K562 (cell line): ENCODE measurements around the gene RACGAP1. TPM values are rescaled to one million over a fixed set of nuclear protein-coding genes. Genes with fewer than 3 reads are reported as not detected.
A peak's percentile ranks its signal among the peaks of the same experiment; 100 is the strongest.

Experiments
- ATAC-seq: fragments of 200-7000 bp; cut with Tn5 transposase; 3 replicates; pipeline ENCODE4 v1.9.1; 2020; ENCODE audit warnings: moderate library complexity
- BruUV-seq: library from RNA; stranded (reverse); fragments of 400-500 nt; replicated peaks from 2 replicates; lab custom pipeline; 2021; lab: Mats Ljungman, UMichigan
- CTCF ChIA-PET: fragments of 300-600 bp; formaldehyde crosslinking; extraction: SDS; loops from one replicate; lab custom pipeline; 2021; ENCODE audit warnings: low intra/inter-chr PET ratio; lab: Yijun Ruan, JAX
- POLR2A ChIA-PET: fragments of 300-600, 350-650 bp; sonication (Branson Sonifier 250); formaldehyde crosslinking; extraction: SDS; loops from one replicate; lab custom pipeline; 2021; ENCODE audit warnings: antibody characterized with exemption, inconsistent platforms; lab: Yijun Ruan, JAX
- DNase-seq, 4 experiments: peaks; one replicate each; pipeline versions ENCODE4 v3.0.0 to v3.0.0-alpha.2; 2011 to 2018; ENCODE audit warnings: low spot score in 3 of 4, mixed read lengths in 3 of 4; ENCODE audit errors: extremely low read depth in 1 of 4
- FAIRE-seq: peaks from 2 replicates; lab custom pipeline; 2011; peaks lifted over from hg19 to GRCh38; lab: Jason Lieb, UNC
- H2AFZ ChIP-seq: 2 replicates; pipeline ENCODE4 v1.6.0; 2011; ENCODE audit warnings: low read depth, low read length, control low read depth, inconsistent platforms
- H3K27ac ChIP-seq: fragments of 200-600 bp; 3 replicates; pipeline ENCODE4 v1.8.0; 2011; ENCODE audit warnings: low read depth, mild to moderate bottlenecking, control low read depth, inconsistent platforms, low read length, moderate library complexity, mixed read lengths; ENCODE audit errors: extremely low read depth
- H3K27me3 ChIP-seq, 2 experiments: fragments of 300-600 bp in 1 of 2; 2 replicates in 1 of 2; 3 replicates in 1 of 2; pipeline versions ENCODE4 v1.6.0 to v1.8.0; 2011; ENCODE audit warnings: inconsistent platforms in 2 of 2, low read length in 2 of 2, mild to moderate bottlenecking in 1 of 2, mixed read lengths in 1 of 2, moderate library complexity in 1 of 2; ENCODE audit not compliant: control insufficient read depth in 2 of 2, insufficient read depth in 2 of 2
- H3K36me3 ChIP-seq: fragments of 300-600 bp; 3 replicates; pipeline ENCODE4 v1.8.0; 2011; ENCODE audit warnings: mild to moderate bottlenecking, low read length, inconsistent platforms; ENCODE audit not compliant: control insufficient read depth, insufficient read depth
- H3K4me1 ChIP-seq, 2 experiments: fragments of 200-600 bp in 1 of 2; replicated peaks in 1 of 2; 2 replicates in 1 of 2; 3 replicates in 1 of 2; pipeline versions ENCODE4 v1.5.1 to v1.8.0; 2011; ENCODE audit warnings: inconsistent platforms in 2 of 2, low read length in 2 of 2, mild to moderate bottlenecking in 1 of 2, mixed read lengths in 1 of 2, moderate library complexity in 1 of 2; ENCODE audit not compliant: control insufficient read depth in 2 of 2, insufficient read depth in 2 of 2
- H3K4me2 ChIP-seq: 2 replicates; pipeline ENCODE4 v1.6.1; 2011; ENCODE audit warnings: low read length, control low read depth, inconsistent platforms, mixed read lengths; ENCODE audit not compliant: insufficient read depth
- H3K4me3 ChIP-seq: fragments of 200-600 bp; sonication (generic), shearing (Covaris generic); 2 replicates; pipeline ENCODE4 v1.5.1; 2016; ENCODE audit warnings: control low read depth, inconsistent platforms
- H3K79me2 ChIP-seq: fragments of 200-600 bp; 3 replicates; pipeline ENCODE4 v1.8.0; 2011; ENCODE audit warnings: low read length, inconsistent platforms; ENCODE audit not compliant: control insufficient read depth, insufficient read depth
- H3K9ac ChIP-seq, 2 experiments: 2 replicates each; pipeline versions ENCODE4 v1.6.0 to v1.6.1; 2011; ENCODE audit warnings: low read depth in 2 of 2, low read length in 2 of 2, control low read depth in 1 of 2, inconsistent platforms in 1 of 2, mild to moderate bottlenecking in 1 of 2, mixed read lengths in 1 of 2; ENCODE audit not compliant: insufficient read depth in 1 of 2
- H3K9me1 ChIP-seq: one replicate; pipeline ENCODE4 v1.6.0; 2011; ENCODE audit warnings: inconsistent platforms, mild to moderate bottlenecking, low read length, moderate library complexity; ENCODE audit not compliant: control insufficient read depth, insufficient read depth
- H3K9me3 ChIP-seq: replicated peaks from 2 replicates; pipeline ENCODE4 v1.5.1; 2011; ENCODE audit warnings: low read depth, low read length, inconsistent platforms; ENCODE audit not compliant: control insufficient read depth, insufficient read depth
- H4K20me1 ChIP-seq: replicated peaks from 2 replicates; pipeline ENCODE4 v1.6.1; 2011; ENCODE audit warnings: low read length, inconsistent platforms, mixed read lengths; ENCODE audit not compliant: control insufficient read depth, insufficient read depth
- BRF1 ChIP-seq: IDR thresholded peaks from 3 replicates; pipeline ENCODE4 v1.6.1; 2011; ENCODE audit warnings: borderline replicate concordance, mild to moderate bottlenecking; ENCODE audit not compliant: insufficient read length; ENCODE audit errors: extremely low read depth
- DPF2 ChIP-seq: fragments of 450-650 bp; IDR thresholded peaks from 2 replicates; pipeline ENCODE4 v1.6.1; 2016
- FOXA3 ChIP-seq, 2 experiments: fragments of 450-650 bp in 1 of 2; sonication (generic) in 1 of 2; formaldehyde crosslinking; IDR thresholded peaks in 1 of 2; conservative IDR thresholded peaks in 1 of 2; 2 replicates each; pipeline versions ENCODE4 v1.4.0 to v1.8.0; 2020 to 2022; ENCODE audit warnings: mild to moderate bottlenecking in 2 of 2, missing genetic modification reagents in 1 of 2
- GATAD2A ChIP-seq: fragments of 450-650 bp; IDR thresholded peaks from 2 replicates; pipeline ENCODE4 v1.6.1; 2017
- KLF6 ChIP-seq: fragments of 250-450 bp; sonication (Bioruptor Pico); IDR thresholded peaks from 2 replicates; pipeline ENCODE4 v1.4.0; 2020; ENCODE audit warnings: mild to moderate bottlenecking, moderate library complexity, borderline replicate concordance
- MLX ChIP-seq, 2 experiments: fragments of 450-650 bp in 1 of 2; sonication (generic) in 1 of 2; formaldehyde crosslinking; conservative IDR thresholded peaks; 2 replicates each; pipeline versions ENCODE4 v1.4.0 to v1.8.1; 2020 to 2022; ENCODE audit warnings: mild to moderate bottlenecking in 1 of 2, missing genetic modification reagents in 1 of 2
- TGIF2 ChIP-seq: sonication (generic); formaldehyde crosslinking; IDR thresholded peaks from 2 replicates; pipeline ENCODE4 v1.8.1; 2022; ENCODE audit warnings: mild to moderate bottlenecking, missing genetic modification reagents, moderate library complexity
- YY1 ChIP-seq, 3 experiments: IDR thresholded peaks; 2 replicates each; pipeline ENCODE4 v1.6.1; 2011; ENCODE audit warnings: low read length in 2 of 3, mild to moderate bottlenecking in 2 of 3, moderate library complexity in 2 of 3, borderline replicate concordance in 1 of 3, control low read depth in 1 of 3, low read depth in 1 of 3; ENCODE audit not compliant: insufficient read depth in 3 of 3, insufficient replicate concordance in 2 of 3, control insufficient read depth in 1 of 3, insufficient read length in 1 of 3; ENCODE audit errors: extremely low read depth in 1 of 3
- ZBTB11 ChIP-seq, 3 experiments: fragments of 200-800 bp in 1 of 3; fragments of 250-450 bp in 1 of 3; fragments of 450-650 bp in 1 of 3; sonication (Bioruptor Pico) in 1 of 3; sonication (Bioruptor generic) in 1 of 3; formaldehyde crosslinking in 1 of 3; IDR thresholded peaks; 2 replicates each; pipeline versions ENCODE4 v1.6.1 to v1.8.0; 2016 to 2022; ENCODE audit warnings: mild to moderate bottlenecking in 2 of 3, missing genetic modification characterization in 2 of 3, missing compliant biosample characterization in 1 of 3, moderate library complexity in 1 of 3
- ZNF707 ChIP-seq: fragments of 250-450 bp; sonication (Bioruptor Pico); conservative IDR thresholded peaks from 2 replicates; pipeline ENCODE4 v1.8.0; 2022; ENCODE audit warnings: inconsistent platforms, mild to moderate bottlenecking, moderate library complexity
- ZNF76 ChIP-seq: fragments of 250-450 bp; sonication (Bioruptor Pico); IDR thresholded peaks from 2 replicates; pipeline ENCODE4 v1.4.0; 2020; ENCODE audit warnings: mild to moderate bottlenecking, moderate library complexity, borderline replicate concordance
- WGBS: fragments of 100-300 bp; shearing (Covaris generic); methylation state at CpG from one replicate; pipeline ENCODE4 v1.1.6; 2016; ENCODE audit warnings: low coverage, mixed read lengths; ENCODE audit not compliant: insufficient coverage; ENCODE audit errors: missing lambda C conversion rate; 5-methylcytosine and 5-hydroxymethylcytosine counted together
- in situ Hi-C: fragments of 300-500 bp; cut with MboI; formaldehyde crosslinking; loops from 4 replicates; pipeline ENCODE4 v1.15.0; 2018; ENCODE audit warnings: inconsistent platforms, mixed read lengths
- intact Hi-C: fragments of 100-400 bp; cut with micrococcal nuclease; formaldehyde crosslinking; loops from 2 replicates; pipeline ENCODE4 v1.14.2; 2022
- polyA plus RNA-seq, 8 experiments: library from polyadenylated mRNA; depleted of rRNA in 4 of 8; stranded (reverse) in 5 of 8; unstranded in 3 of 8; fragments of >200 nt; fragmentation: Nextera tagmentation in 2 of 8; fragmentation: Illumina TruSeq in 1 of 8; extraction: Ambion mirVana in 2 of 8; extraction: Trizol in 1 of 8; gene quantifications; 2 replicates each; pipeline versions ENCODE4 v1.2.1 to v1.2.3, GENCODE V29; 2011 to 2014; ENCODE audit warnings: inconsistent platforms in 1 of 8, missing spikeins in 1 of 8
- total RNA-seq, 7 experiments: library from RNA; depleted of rRNA in 6 of 7; stranded (reverse); fragments of >200 nt in 6 of 7; fragmentation: Illumina TruSeq in 2 of 7; extraction: Trizol in 2 of 7; gene quantifications; 2 replicates each; pipeline versions ENCODE4 v1.2.1 to v1.2.3, GENCODE V29; 2011 to 2021; ENCODE audit warnings: low replicate concordance in 1 of 7
- TF ChIP-seq, protein P1 (sequence below): fragments of 250-450 bp; sonication (Bioruptor Pico); IDR thresholded peaks from 2 replicates; pipeline ENCODE4 v1.8.0; 2021; ENCODE audit warnings: moderate library complexity, mild to moderate bottlenecking, inconsistent platforms
- TF ChIP-seq, protein P2 (sequence below): fragments of 450-650 bp; formaldehyde crosslinking; IDR thresholded peaks from 2 replicates; pipeline ENCODE4 v1.4.0; 2020; ENCODE audit warnings: mild to moderate bottlenecking, moderate library complexity

Gene RACGAP1
- total and polyA plus RNA-seq, 9 of the 15 experiments (the other 6 are each of a cell fraction or from before 2014, with no cell fraction given) = 56.4 to 92.9 (median 71.8) TPM

DNA sequence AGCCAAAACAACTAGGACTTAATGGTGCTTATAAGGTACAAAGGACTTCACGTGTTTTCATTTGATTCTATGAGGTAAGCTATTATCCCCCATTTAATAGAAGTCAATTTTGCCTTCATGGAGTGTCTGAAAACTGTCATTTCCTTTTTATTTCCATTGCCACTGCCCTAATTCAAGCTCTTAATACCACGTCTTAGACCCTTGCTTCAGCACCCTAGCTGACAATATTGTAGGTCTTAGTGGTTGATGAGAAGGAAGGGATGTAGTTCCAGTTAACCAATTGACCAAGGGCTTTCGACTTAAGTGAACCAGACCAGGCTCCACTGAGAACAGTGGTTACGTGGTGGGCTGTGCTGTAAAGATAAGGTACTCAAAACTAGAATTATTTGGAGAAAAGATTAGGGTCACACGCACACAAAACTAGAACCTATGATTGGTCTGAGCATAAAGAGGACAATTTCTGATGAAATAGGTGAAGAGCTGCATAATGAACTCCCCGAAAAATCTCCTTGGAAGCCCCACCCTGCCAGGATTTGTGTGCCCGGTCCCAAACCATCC is 22.5 kb upstream of the RACGAP1 start:
- DNase-seq = peak in 3 of 4 experiments; percentile 37 to 78 (median 63)
- FAIRE-seq = peak; percentile 88
- Histone ChIP-seq H3K36me3 (no peaks in the 10 kb centered on the region), H3K4me3 (no peak overlapping the region), H3K4me2 (peak overlapping the region; percentile 45; the same call in 1 of the 2 replicates), H3K9ac (no peak overlapping the region), H3K27me3 (peaks cover 3 to 16% of the 10 kb centered on the region in 2 experiments; a peak in 2 of 5 replicates), H3K9me3 (no peaks in the 10 kb centered on the region), H3K27ac (no peak overlapping the region), H3K4me1 (peaks cover 30 to 39% of the 10 kb centered on the region in 2 experiments), H3K9me1 (no peaks in the 10 kb centered on the region), H4K20me1 (peaks cover 6% of the 10 kb centered on the region; the same call in 1 of the 2 replicates), H2AFZ (no peak overlapping the region), H3K79me2 (no peaks in the 10 kb centered on the region)
- WGBS = 5% methylated on average over 7 of the region's 7 CpGs
- CTCF ChIA-PET = no interaction called here
- BruUV-seq = no TSS peak
- POLR2A ChIA-PET = interaction anchor here (0.6 to 1.0 kb wide), 3 partner anchors 8 to 71 kb away, joined by 3 to 5 read pairs (median 4); no protein-coding TSS in a partner anchor
- in situ Hi-C loops = no loop called here
- intact Hi-C loops = no loop called here
- peak; percentile 48 for ATAC-seq
- TF ChIP-seq TGIF2 (CRISPR knock-in tag) = no peak
- TF ChIP-seq FOXA3 (CRISPR knock-in tag; conservative IDR thresholded peaks at IDR 0.05 in 1 of 2, IDR thresholded peaks at IDR 0.05 in 1 of 2) = no peak
- TF ChIP-seq YY1 (IDR thresholded peaks at IDR 0.05; ENCODE audit: borderline replicate concordance in 1 of 3, control insufficient read depth in 1 of 3, extremely low read depth in 1 of 3, insufficient read depth in 3 of 3, insufficient read length in 1 of 3, insufficient replicate concordance in 2 of 3, low read depth in 1 of 3, low read length in 2 of 3) = no peak
- TF ChIP-seq ZBTB11 (CRISPR knock-in tag; IDR thresholded peaks at IDR 0.05) = no peak
- peak; percentile 71 for TF ChIP-seq DPF2
- no peak for TF ChIP-seq KLF6
- TF ChIP-seq, protein P1, sequence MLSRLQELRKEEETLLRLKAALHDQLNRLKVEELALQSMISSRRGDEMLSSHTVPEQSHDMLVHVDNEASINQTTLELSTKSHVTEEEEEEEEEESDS (CRISPR knock-in tag) = no peak
- TF ChIP-seq BRF1 = no peak
- TF ChIP-seq ZNF707 (CRISPR knock-in tag) = no peak
- TF ChIP-seq MLX (CRISPR knock-in tag; conservative IDR thresholded peaks at IDR 0.05) = no peak
- no peak for TF ChIP-seq GATAD2A
- no peak for TF ChIP-seq ZNF76 (CRISPR knock-in tag)
- TF ChIP-seq, protein P2, sequence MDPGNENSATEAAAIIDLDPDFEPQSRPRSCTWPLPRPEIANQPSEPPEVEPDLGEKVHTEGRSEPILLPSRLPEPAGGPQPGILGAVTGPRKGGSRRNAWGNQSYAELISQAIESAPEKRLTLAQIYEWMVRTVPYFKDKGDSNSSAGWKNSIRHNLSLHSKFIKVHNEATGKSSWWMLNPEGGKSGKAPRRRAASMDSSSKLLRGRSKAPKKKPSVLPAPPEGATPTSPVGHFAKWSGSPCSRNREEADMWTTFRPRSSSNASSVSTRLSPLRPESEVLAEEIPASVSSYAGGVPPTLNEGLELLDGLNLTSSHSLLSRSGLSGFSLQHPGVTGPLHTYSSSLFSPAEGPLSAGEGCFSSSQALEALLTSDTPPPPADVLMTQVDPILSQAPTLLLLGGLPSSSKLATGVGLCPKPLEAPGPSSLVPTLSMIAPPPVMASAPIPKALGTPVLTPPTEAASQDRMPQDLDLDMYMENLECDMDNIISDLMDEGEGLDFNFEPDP (CRISPR knock-in tag) = no peak
